CD4-positive, alpha-beta T cell treated with Interleukin-2 at 100 ng/mL for 4 hours (primary cell): ENCODE results near the gene SLC39A11.

Experiments used
- DNase-seq: peaks from one replicate; pipeline ENCODE4 v3.0.0-alpha.2; 2020; ENCODE audit warnings: low spot score

Gene SLC39A11

DNA sequence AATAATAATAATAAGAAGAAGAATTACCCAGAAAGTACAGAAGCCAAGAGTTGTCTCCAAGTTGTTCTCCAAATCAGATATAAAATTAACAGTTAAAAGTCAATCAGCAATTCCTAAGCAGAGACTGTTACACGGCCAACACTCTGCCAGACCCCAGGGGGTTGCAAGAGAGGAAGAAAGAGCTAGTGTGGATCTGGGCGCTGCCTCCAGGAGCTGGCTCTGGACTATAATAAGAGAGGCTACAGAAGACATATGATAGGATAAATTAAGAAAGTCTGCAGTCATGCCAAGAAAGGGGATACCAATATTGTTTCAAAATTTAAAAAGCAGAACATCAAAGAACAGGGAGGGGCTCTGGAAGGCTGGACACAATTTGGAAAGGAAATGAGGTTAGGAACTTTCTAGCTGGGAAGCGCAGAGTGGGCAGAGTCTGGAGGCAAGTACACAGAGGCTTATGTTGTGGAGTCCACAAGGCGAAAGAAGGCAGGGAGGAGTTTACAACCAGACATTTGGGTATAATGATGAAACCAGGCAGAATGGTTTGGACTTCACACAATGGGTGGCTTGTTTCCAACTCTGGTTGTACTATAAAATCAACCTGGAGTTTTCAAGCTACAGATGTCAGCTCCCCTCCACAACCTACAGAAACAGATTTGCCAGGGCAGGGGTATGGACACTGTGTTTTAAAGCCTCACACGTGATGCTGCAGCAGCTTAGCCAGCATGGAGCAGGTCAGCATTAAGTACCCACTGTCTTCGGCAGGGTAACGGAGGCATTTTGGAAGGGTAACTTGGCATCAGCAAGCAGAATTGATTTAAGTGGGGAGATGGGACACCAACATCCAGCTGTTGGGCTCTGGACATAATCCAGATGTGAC is 49.4 kb downstream of the SLC39A11 start:
- no peak for DNase-seq

GRCh38 chr17:73042225-73042624 is 50.3 kb downstream of the SLC39A11 start:
- no peak for DNase-seq

DNA sequence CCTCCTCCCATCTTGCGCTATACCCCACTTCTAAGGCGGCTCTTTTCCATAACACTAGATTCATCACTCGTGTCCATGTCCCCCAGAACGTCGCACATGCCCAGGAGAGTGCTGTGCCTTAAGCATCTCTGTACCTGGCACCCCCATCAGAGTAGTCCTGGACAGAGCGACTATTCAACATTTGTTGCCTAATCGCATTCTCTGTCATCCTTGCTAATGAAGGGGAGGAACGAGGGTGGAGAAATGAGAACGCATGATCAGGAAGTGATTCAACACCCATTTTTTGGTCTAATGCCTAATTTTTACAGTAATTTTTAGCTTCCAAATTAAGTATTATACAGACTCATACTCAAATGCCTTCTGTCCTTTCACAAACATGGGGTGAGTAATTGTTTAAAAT is 53.2 kb downstream of the SLC39A11 start:
- no peak for DNase-seq

DNA sequence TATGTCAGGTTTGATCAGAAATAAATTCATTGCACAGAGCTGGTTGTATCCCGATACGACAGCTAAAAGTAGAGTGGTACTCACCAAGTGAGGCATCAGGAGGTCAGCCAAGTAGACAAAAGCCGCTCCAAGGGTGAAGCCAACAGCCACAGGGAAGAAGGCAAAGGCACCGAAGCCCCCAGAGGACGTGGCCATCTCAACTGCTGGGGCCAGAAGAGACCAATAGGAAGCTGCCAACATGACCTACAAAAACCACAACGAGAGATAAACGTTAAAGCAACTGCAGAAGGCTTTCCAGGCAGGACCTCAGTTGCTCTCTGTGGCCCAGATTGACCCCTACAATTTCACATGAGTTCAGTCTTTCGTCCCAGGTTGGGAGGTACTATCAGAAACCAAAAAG is 61.0 kb downstream of the SLC39A11 start:
- DNase-seq, result no peak

DNA sequence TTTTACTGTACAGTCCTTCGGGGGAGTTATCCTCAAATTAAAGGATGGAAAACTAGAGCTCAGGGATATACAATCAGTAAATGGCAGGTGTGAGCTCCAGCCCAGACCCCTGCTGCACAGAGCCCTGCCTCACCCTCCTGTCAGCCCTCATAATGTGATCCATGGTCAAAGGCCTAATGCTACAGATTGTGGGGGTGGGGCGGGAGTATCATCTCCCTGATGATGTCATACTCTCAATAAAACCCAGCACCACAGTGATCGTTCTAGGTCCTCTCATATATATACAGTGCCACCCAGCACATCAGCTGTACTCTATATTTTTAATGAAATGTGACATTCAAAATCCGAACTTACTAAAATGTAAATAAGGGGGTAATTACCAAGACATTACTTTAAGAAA is 61.5 kb downstream of the SLC39A11 start:
- no peak for DNase-seq

- DNase-seq, result no peak
Observed at GRCh38 chr17:73030501-73030921, 62.0 kb downstream of the SLC39A11 start.

DNA sequence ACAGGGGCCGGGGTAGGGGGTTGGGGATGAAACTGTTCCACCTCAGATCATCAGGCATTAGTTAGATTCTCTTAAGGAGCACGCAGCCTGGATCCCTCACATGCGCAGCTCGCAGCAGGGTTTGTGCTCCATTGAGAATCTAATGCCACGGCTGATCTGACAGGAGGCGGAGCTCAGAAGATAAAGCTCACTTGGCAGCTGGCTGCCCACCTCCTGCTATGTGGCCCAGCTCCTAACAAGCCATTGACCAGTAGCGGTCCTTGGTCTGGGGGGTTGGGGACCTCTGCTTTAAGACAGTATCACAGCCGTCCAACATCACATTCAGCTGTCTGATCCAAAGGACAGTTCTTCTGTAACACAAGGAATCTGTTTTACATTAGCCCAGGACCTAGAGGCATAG is 62.5 kb downstream of the SLC39A11 start:
- no peak for DNase-seq

DNA sequence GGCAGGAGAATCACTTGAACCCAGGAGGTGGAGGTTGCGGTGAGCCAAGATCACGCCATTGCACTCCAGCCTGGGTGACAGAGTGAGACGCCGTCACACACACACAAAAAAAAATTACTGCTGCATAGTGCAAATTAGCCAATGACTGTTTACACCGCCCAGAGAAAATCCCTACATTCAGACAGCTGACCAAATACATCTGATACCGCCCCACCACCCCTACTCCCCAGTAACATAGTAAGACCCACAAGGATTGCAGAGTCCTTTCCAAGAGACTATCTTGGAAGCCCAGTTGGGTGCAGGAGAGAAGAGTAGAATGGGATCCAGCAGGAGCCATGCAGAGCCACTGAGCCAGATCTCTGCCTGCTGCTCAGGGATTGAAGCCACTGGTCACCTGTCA is 63.5 kb downstream of the SLC39A11 start:
- DNase-seq, result no peak

DNA sequence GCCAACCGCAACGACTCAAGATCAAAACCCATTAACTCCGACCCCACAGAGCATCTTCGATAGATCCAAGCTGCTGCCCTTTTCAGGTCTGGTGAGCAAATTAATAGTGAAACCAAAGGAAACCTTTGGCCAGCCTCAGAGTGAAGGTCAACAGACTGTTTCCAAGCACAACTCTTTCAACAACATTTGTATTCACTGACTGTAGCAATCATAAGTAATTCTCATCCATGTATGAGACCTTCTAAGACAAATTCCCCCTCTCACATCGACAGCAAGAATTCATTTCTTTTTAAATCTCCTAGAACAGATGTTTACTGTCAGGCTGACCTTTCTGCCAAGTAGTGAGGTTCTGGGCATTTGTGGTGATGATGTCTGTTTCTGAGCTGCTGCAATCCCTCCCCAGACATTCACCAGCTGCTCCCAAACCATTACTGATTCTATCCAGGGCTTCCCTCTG is 64.2 kb downstream of the SLC39A11 start:
- DNase-seq, result no peak

GRCh38 chr17:73027130-73027741 is 65.3 kb downstream of the SLC39A11 start:
- no peak for DNase-seq

GRCh38 chr17:73025041-73025560 is 67.4 kb downstream of the SLC39A11 start:
- no peak for DNase-seq

DNA sequence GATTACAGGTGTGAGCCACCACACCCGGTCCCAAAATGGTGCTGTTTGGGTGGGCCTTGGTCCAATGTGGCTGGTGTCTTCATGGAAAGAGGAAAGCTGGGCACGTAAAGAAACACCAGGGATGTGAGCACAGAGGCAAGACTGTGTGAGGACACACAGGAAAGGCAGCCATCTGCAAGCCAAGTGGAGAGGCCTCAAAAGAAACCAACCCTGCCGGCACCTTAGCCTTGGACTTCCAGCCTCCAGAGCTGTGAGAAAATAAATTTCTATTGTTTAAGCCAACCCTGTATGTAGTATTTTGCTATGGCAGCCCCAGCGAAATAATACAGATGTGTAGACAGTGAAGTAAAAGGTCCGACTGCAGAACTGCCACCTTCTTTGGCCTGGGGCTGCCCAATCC is 68.7 kb downstream of the SLC39A11 start:
- DNase-seq, result no peak

DNA sequence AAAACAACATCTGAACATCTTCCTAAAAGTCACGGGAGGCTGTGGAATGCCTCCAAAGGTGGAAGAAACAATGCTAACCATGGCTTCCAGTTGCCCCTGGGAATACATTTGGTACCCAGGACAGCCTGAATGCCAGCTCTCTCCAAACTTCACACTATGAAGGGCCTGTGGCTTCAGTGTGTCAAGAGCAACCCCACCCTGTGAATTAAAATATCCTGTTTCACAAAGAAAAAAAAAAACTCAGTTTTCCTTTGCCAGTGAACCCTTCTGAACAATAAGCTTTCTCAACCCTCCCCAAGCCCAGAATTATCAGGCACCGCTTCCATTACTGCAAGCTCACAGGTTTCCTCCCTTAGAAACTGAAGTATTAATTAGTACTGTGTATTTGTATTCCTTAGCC is 69.8 kb downstream of the SLC39A11 start:
- no peak for DNase-seq

- no peak for DNase-seq
Observed at GRCh38 chr17:73021771-73022170, 70.7 kb downstream of the SLC39A11 start.

DNA sequence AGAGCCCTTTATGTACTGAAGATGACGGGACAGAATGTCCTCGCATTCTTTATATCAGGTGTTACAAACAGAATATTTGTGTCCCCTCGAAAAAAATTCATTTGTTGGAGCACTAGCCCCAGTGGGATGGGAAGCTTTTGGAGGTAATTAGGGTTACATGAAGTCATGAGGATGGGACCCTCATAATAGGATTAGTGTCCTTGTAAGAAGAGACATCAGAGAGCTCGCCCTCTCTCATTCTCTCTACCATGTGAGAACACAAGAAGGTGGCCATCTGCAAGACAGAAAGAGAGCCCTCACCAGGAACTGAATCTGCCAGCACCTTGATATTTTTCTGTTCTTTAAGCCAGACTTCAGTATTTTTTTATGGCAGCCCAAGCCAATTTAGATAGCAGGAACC is 72.4 kb downstream of the SLC39A11 start:
- DNase-seq, result no peak

DNA sequence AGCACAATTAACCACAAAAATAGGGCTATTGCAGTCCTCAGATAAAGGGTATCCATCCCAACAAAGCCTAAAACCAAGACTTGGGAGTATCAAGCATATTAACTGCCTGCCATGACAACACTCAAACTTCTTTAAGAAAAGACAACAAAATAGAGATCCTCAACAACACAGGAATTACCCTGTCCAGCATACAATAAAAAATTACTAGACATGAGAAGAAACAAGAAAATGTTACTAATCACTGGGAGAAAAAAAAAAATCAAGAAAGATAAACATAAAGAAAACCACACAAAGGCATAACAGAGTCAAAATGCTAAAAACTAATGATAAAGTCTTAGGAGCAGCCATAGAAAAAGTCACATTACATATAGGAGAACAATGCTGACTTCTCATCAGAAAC is 73.9 kb downstream of the SLC39A11 start:
- DNase-seq, result no peak

- DNase-seq, result no peak
Observed at GRCh38 chr17:73017658-73018057, 74.8 kb downstream of the SLC39A11 start.

GRCh38 chr17:73015722-73016276 is 76.7 kb downstream of the SLC39A11 start:
- no peak for DNase-seq

GRCh38 chr17:73013816-73014663 is 78.4 kb downstream of the SLC39A11 start:
- DNase-seq, result no peak

DNA sequence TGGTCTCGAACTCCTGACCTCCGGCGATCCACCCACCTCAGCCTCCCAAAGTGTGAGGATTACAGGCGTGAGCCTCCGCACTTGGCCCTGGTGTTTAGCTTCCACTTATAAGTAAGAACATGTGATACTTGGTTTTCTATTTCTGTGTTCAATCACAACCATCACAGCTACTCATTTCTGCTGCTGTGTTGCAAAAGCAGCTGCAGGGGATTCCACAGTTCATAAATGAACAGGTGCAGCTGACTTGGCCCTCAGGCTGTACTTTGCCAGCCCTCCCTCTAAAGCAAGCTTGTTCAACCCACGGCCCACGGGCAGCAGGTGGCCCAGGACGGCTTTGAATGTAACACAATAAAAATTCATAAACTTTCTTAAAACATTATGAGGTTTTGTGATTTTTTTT is 79.2 kb downstream of the SLC39A11 start:
- DNase-seq, result no peak

- DNase-seq, result no peak
Observed at GRCh38 chr17:73011016-73011486, 81.4 kb downstream of the SLC39A11 start.

DNA sequence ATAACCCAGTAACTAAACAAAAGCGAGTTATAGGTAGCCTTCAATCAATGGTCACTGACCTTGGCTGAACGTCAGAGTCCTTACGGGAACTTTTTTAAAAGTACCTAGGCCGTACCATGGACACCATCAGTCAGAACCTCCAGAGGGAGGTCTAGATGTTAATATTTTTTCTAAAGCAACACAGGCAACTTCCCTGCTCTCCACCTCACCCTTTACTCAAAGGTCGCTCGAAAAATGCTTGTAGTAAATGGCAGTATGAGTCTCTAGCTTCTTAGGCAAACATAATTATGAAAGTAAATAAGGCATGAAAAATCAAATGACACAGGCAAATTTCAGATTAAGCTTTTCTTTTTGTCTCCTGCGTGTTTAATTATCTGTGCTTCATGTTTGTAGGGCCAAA is 82.1 kb downstream of the SLC39A11 start:
- DNase-seq, result no peak
